Bronchial epithelial cell (primary cell): ENCODE results near the gene SSH2. TPM values are rescaled to one million over a fixed set of nuclear protein-coding genes. Genes with fewer than 3 reads are reported as not detected.

ENCODE experiments used
- DNase-seq: peaks from one replicate; pipeline ENCODE4 v3.0.0-alpha.2; 2010; ENCODE audit warnings: low read depth
- FAIRE-seq: peaks from 2 replicates; lab custom pipeline; 2011; peaks lifted over from hg19 to GRCh38; lab: Jason Lieb, UNC
- H3K27me3 ChIP-seq: 2 replicates; pipeline ENCODE4 v1.5.1; 2011; ENCODE audit warnings: low read length; ENCODE audit not compliant: control insufficient read depth, insufficient read depth
- H3K36me3 ChIP-seq: 2 replicates; pipeline ENCODE4 v1.5.1; 2011; ENCODE audit warnings: low read length; ENCODE audit not compliant: control insufficient read depth, insufficient read depth
- H3K4me3 ChIP-seq: 2 replicates; pipeline ENCODE4 v1.5.1; 2011; ENCODE audit warnings: mild to moderate bottlenecking, low read depth, low read length, control low read depth
- CTCF ChIP-seq: IDR thresholded peaks from 2 replicates; pipeline ENCODE4 v1.5.1; 2011; ENCODE audit warnings: mild to moderate bottlenecking, moderate library complexity, low read length, control low read depth, inconsistent platforms; ENCODE audit not compliant: insufficient read depth, severe bottlenecking
- total RNA-seq: library from RNA; depleted of rRNA; stranded (reverse); fragments of >200 nt; gene quantifications from 2 replicates; pipeline ENCODE4 v1.2.1, GENCODE V29; 2014

Gene SSH2
- total RNA-seq, 1 donor from 2014 or later: 3.7 TPM

GRCh38 chr17:29586676-29587469, 343.2 kb downstream of the SSH2 start:
- TF ChIP-seq CTCF: no peak
- no peaks in the 10 kb centered on the region for H3K27me3 ChIP-seq
- DNase-seq (no peak), FAIRE-seq (no peak)
- H3K36me3 ChIP-seq: peaks cover 7% of the 10 kb centered on the region
- no peak overlapping the region for H3K4me3 ChIP-seq

GRCh38 chr17:29585080-29585751, 344.8 kb downstream of the SSH2 start:
- FAIRE-seq: peak; percentile 75
- peak; percentile 42 for TF ChIP-seq CTCF
- H3K36me3 ChIP-seq: peaks cover 13% of the 10 kb centered on the region
- no peak for DNase-seq
- H3K4me3 ChIP-seq: no peak overlapping the region
- H3K27me3 ChIP-seq: no peaks in the 10 kb centered on the region

- no peak for DNase-seq
- FAIRE-seq: no peak
- no peak for TF ChIP-seq CTCF
- H3K36me3 ChIP-seq: peaks cover 16% of the 10 kb centered on the region
- H3K4me3 ChIP-seq: no peak overlapping the region
- no peaks in the 10 kb centered on the region for H3K27me3 ChIP-seq
Observed at GRCh38 chr17:29584452-29585079, 345.5 kb downstream of the SSH2 start.

GRCh38 chr17:29583324-29584248, 346.4 kb downstream of the SSH2 start:
- FAIRE-seq (peak; percentile 83), DNase-seq (peak; percentile 94)
- no peaks in the 10 kb centered on the region for H3K27me3 ChIP-seq
- peaks cover 18% of the 10 kb centered on the region for H3K36me3 ChIP-seq
- no peak for TF ChIP-seq CTCF
- no peak overlapping the region for H3K4me3 ChIP-seq

- FAIRE-seq (no peak), DNase-seq (no peak)
- TF ChIP-seq CTCF: no peak
- no peaks in the 10 kb centered on the region for H3K27me3 ChIP-seq
- no peak overlapping the region for H3K4me3 ChIP-seq
- H3K36me3 ChIP-seq: peaks cover 24% of the 10 kb centered on the region
Observed at GRCh38 chr17:29582772-29583171, 347.3 kb downstream of the SSH2 start.
